Ascending aorta (tissue), 2 donors: Measurements from ENCODE around the gene HM13. TPM values are rescaled to one million over a fixed set of nuclear protein-coding genes. Genes with fewer than 3 reads are reported as not detected.

ENCODE experiments used
- DNase-seq, 2 donors: peaks; one replicate each; pipeline ENCODE4 v3.0.0-alpha.2; 2019; ENCODE audit warnings: low spot score in 2 of 2
- H3K27ac ChIP-seq, 2 donors: fragments of 200-600 bp; sonication (generic); one replicate each; pipeline ENCODE4 v1.5.1; 2016 to 2017; ENCODE audit warnings: mild to moderate bottlenecking in 1 of 2
- H3K27me3 ChIP-seq: fragments of 200-600 bp; sonication (generic); one replicate; pipeline ENCODE4 v1.5.1; 2017
- H3K36me3 ChIP-seq, 2 donors: fragments of 200-600 bp; sonication (generic); one replicate each; pipeline ENCODE4 v1.5.1; 2016
- H3K4me1 ChIP-seq, 2 donors: fragments of 200-600 bp; sonication (generic); one replicate each; pipeline ENCODE4 v1.5.1; 2016 to 2017; ENCODE audit warnings: mild to moderate bottlenecking in 1 of 2
- H3K4me3 ChIP-seq, 2 donors: fragments of 200-600 bp; sonication (generic); one replicate each; pipeline ENCODE4 v1.5.1; 2016 to 2017; ENCODE audit warnings: mild to moderate bottlenecking in 1 of 2
- H3K9me3 ChIP-seq, 2 donors: fragments of 200-600 bp; sonication (generic); one replicate each; pipeline ENCODE4 v1.5.1; 2016
- intact Hi-C: fragments of 100-400 bp; cut with DNase I; formaldehyde crosslinking; loops from one replicate; pipeline ENCODE4 v1.15.1; 2023
- total RNA-seq: library from RNA; depleted of rRNA; stranded (reverse); fragments of >200 nt; gene quantifications from one replicate; pipeline ENCODE4 v1.1.0, GENCODE V29; 2016
- TF ChIP-seq, protein P1 (sequence below), 3 experiments: fragments of 200-600 bp in 2 of 3; fragments of 450-650 bp in 1 of 3; sonication (generic) in 2 of 3; IDR thresholded peaks; one replicate each; pipeline ENCODE4 v1.5.1; 2016 to 2019; ENCODE audit warnings: antibody characterized with exemption in 3 of 3, mild to moderate bottlenecking in 1 of 3, moderate library complexity in 1 of 3

Gene HM13
- total RNA-seq, 1 donor from 2014 or later = 84.9 TPM

DNA sequence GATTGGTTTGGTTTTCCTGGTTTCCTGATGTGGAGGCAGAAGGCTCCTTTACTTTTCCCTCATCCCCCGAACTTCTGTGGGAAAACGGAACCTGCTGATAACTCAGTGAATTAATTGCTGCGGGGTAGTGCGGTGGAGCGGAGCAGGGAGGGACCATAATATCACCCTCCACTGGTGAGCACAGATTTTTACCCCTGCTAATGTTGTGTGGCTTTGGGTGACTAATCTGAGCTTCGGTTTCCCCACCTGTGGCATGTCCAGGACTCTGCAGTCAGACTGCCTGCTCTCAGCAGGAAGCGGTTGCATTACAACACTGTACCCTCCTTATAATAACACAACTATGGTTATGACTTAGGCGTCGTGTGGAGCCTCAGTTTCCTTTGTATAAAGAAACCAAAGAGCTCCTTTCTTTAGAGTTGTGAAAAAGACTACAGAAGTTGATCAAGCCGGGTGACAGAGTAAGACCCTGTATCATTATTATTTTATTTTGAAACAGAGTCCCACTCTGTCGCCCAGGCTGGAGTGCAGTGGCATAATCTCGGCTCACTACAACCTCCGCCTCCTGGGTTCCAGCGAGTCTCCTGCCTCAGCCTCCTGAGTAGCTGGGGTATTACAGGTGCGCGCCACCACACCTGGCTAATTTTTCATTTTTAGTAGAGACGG, 88.7 kb downstream of the HM13 start:
- intact Hi-C loops = no loop called here
- Histone ChIP-seq H3K27ac (peak overlapping the region; percentile 89 to 98), H3K9me3 (no peaks in the 10 kb centered on the region), H3K27me3 (no peaks in the 10 kb centered on the region), H3K4me3 (no peak overlapping the region), H3K36me3 (peaks cover 0 to 14% of the 10 kb centered on the region in 2 donors), H3K4me1 (peaks cover 0 to 5% of the 10 kb centered on the region in 2 donors)
- TF ChIP-seq, protein P1, sequence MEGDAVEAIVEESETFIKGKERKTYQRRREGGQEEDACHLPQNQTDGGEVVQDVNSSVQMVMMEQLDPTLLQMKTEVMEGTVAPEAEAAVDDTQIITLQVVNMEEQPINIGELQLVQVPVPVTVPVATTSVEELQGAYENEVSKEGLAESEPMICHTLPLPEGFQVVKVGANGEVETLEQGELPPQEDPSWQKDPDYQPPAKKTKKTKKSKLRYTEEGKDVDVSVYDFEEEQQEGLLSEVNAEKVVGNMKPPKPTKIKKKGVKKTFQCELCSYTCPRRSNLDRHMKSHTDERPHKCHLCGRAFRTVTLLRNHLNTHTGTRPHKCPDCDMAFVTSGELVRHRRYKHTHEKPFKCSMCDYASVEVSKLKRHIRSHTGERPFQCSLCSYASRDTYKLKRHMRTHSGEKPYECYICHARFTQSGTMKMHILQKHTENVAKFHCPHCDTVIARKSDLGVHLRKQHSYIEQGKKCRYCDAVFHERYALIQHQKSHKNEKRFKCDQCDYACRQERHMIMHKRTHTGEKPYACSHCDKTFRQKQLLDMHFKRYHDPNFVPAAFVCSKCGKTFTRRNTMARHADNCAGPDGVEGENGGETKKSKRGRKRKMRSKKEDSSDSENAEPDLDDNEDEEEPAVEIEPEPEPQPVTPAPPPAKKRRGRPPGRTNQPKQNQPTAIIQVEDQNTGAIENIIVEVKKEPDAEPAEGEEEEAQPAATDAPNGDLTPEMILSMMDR (IDR thresholded peaks at IDR 0.05) = no peak
- no peak for DNase-seq

DNA sequence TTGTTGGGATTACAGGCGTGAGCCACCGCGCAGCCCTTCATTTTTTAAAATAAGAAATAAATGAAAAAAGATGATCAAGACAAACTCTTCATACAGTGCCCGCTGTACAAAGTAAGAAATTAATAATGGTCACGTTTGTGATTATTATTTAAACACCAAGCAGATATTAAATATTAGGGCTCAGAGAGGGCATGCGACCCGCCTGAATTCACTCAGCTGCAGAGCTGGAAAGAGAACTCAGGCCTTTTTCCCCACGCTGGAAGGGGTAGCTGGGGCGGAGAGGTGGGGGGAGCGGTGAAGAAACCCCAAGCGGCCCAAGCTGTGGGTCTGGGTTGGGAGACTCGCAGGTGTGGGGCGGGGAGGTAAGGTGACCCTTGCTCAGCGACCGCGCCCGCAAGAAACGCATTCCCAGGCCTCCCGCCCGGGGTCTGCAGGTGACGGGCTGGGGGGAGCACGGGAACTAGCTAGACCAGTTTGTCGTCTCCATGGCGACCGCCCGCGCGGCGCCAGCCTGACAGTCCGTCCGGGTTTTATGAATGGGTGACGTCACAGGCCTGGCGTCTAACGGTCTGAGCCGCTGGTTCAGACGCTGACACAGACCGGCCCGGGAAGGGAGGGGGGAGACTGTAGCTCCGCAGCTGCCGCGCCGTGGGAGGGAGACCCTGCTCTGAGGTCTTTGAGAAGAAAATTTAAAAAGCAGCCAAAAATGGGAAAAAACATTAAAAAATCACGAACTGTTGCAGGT, 89.8 kb downstream of the HM13 start:
- intact Hi-C loops = loop anchor here (1.0 kb wide), 1 partner anchor 31 kb away; no protein-coding TSS in a partner anchor

DNA sequence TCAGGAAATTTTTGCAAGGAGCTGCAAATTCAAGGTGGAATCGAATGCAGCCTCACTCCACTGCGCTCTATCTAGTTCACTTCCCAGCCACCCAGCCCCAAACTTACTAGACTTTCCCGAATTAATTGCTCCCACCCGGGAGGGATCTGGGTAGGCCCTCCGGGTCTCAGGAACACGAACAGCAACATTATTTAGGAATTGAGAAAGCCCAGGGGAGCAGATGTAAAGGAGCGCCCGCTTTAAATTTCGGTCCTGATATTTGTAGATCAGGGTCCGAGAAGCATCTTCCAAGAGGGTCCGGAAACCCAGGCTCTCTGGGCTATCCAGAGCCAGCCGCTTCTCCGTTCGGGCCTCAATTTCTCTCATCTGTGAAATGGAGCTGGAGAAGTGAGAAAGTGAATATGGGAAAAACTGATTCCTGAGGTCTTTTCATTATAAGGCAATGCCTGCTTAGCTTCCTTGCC, 90.4 kb downstream of the HM13 start:
- Histone ChIP-seq H3K4me1 (peaks cover 0 to 18% of the 10 kb centered on the region in 2 donors), H3K27me3 (no peaks in the 10 kb centered on the region), H3K4me3 (peak overlapping the region; percentile 83 to 88), H3K27ac (peak overlapping the region; percentile 89 to 98), H3K36me3 (peaks cover 0 to 14% of the 10 kb centered on the region in 2 donors), H3K9me3 (no peaks in the 10 kb centered on the region)
- no peak for DNase-seq
- intact Hi-C loops = loop anchor here (1.0 kb wide), 1 partner anchor 31 kb away; no protein-coding TSS in a partner anchor
- TF ChIP-seq, protein P1 (IDR thresholded peaks at IDR 0.05) = no peak

More for the DNA sequence above, 89.8 kb downstream of the HM13 start:
- Histone ChIP-seq H3K27me3 (no peaks in the 10 kb centered on the region), H3K36me3 (peaks cover 0 to 14% of the 10 kb centered on the region in 2 donors), H3K4me3 (peak overlapping the region; percentile 83 to 88), H3K9me3 (no peaks in the 10 kb centered on the region), H3K4me1 (peaks cover 0 to 13% of the 10 kb centered on the region in 2 donors), H3K27ac (peak overlapping the region; percentile 89 to 98)
- peak; percentile 94 to 99 for DNase-seq
- TF ChIP-seq, protein P1 (IDR thresholded peaks at IDR 0.05) = no peak

DNA sequence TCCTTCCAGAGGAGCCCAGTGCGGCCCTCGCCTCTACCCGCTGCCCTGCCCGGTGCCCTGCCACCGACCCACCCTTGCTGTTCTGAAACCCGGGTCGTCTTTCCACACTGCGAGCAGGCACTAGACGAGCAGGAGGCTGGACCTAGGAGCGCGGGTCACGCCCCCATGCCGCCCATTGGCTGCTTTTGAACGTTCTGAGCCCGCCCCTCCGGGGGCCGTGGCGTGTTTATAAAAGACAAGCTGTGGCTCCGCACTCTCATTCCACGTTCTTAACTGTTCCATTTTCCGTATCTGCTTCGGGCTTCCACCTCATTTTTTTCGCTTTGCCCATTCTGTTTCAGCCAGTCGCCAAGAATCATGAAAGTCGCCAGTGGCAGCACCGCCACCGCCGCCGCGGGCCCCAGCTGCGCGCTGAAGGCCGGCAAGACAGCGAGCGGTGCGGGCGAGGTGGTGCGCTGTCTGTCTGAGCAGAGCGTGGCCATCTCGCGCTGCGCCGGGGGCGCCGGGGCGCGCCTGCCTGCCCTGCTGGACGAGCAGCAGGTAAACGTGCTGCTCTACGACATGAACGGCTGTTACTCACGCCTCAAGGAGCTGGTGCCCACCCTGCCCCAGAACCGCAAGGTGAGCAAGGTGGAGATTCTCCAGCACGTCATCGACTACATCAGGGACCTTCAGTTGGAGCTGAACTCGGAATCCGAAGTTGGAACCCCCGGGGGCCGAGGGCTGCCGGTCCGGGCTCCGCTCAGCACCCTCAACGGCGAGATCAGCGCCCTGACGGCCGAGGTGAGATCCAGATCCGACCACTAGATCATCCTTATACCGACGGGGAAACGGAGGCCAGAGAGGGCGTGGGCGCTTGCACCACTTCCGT, 91.0 kb downstream of the HM13 start, which contains the start of gene ID1:
TSS of gene ID1 (plus strand) at position 259 of the 871 bp plus-strand sequence. CDS start at position 358, 99 bp downstream.
- H3K4me1 ChIP-seq = peaks cover 0 to 18% of the 10 kb centered on the region in 2 donors
- H3K9me3 ChIP-seq = no peaks in the 10 kb centered on the region
- DNase-seq = peak; percentile 93 to 99
- TF ChIP-seq, protein P1 (IDR thresholded peaks at IDR 0.05) = no peak
- H3K27me3 ChIP-seq = no peaks in the 10 kb centered on the region
- H3K4me3 ChIP-seq = peak within 1 kb of the TSS; percentile 83 to 88
- intact Hi-C loops = no loop called here
- peak within 1 kb of the TSS; percentile 89 to 98 for H3K27ac ChIP-seq
- peaks cover 0 to 14% of the 10 kb centered on the region in 2 donors for H3K36me3 ChIP-seq
